HG03571 (cell line): Measurements from ENCODE around the gene MC3R.

Experiments
- ATAC-seq: cut with Tn5 transposase; IDR thresholded peaks from one replicate; pipeline ENCODE4 v1.9.1; 2021; ENCODE audit not compliant: unreplicated experiment

MC3R gene

GRCh38 chr20:56249244-56249955 is 868 bp downstream of the MC3R start:
- ATAC-seq = no peak

GRCh38 chr20:56249956-56250355 is 1.4 kb downstream of the MC3R start:
- no peak for ATAC-seq

GRCh38 chr20:56257604-56258003 is 9.1 kb downstream of the MC3R start:
- ATAC-seq = no peak

GRCh38 chr20:56259948-56260347 is 11.4 kb downstream of the MC3R start:
- ATAC-seq = no peak

GRCh38 chr20:56268536-56268935 is 20.0 kb downstream of the MC3R start:
- ATAC-seq = no peak

- ATAC-seq = no peak
Measured at GRCh38 chr20:56271974-56272373, 23.4 kb downstream of the MC3R start.

GRCh38 chr20:56273491-56273890 is 25.0 kb downstream of the MC3R start:
- no peak for ATAC-seq

- ATAC-seq = no peak
Measured at GRCh38 chr20:56274156-56274555, 25.6 kb downstream of the MC3R start.

- no peak for ATAC-seq
Measured at GRCh38 chr20:56278196-56278595, 29.7 kb downstream of the MC3R start.

- no peak for ATAC-seq
Measured at GRCh38 chr20:56285496-56285895, 37.0 kb downstream of the MC3R start.

- no peak for ATAC-seq
Measured at GRCh38 chr20:56289652-56290051, 41.1 kb downstream of the MC3R start.

GRCh38 chr20:56299362-56299761 is 50.8 kb downstream of the MC3R start:
- no peak for ATAC-seq
